Spleen (tissue), 7 donors: ENCODE data around the gene ZNF205.

Experiments used
- POLR2A ChIP-seq, 3 donors: fragments of 450-650 bp; IDR thresholded peaks; one replicate each; pipeline ENCODE4 v1.5.1; 2017; ENCODE audit warnings: antibody characterized with exemption in 3 of 3, mild to moderate bottlenecking in 1 of 3
- POLR2AphosphoS5 ChIP-seq, 3 donors: sonication (generic); formaldehyde crosslinking; IDR thresholded peaks; one replicate each; pipeline ENCODE4 v1.5.1; 2017; ENCODE audit warnings: antibody characterized with exemption in 3 of 3
- TF ChIP-seq, protein P1 (sequence below), 11 experiments: fragments of 200-600 bp in 7 of 11; fragments of 450-650 bp in 4 of 11; sonication (generic) in 4 of 11; IDR thresholded peaks in 8 of 11; conservative IDR thresholded peaks in 3 of 11; 1 replicate in 7 of 11; 2 replicates in 4 of 11; pipeline versions ENCODE4 v1.4.0 to v1.8.0; 2016 to 2021; ENCODE audit warnings: antibody characterized with exemption in 11 of 11, inconsistent platforms in 4 of 11, mild to moderate bottlenecking in 1 of 11
- donor health status: DM: no; HTN: no; CAD: no; lungs with moderate emphysema.
- donor health status: DM: no; HTN: no; CAD: no.
- donor health status: DM: no; HTN: no; CAD: no.

- TF ChIP-seq, protein P1, sequence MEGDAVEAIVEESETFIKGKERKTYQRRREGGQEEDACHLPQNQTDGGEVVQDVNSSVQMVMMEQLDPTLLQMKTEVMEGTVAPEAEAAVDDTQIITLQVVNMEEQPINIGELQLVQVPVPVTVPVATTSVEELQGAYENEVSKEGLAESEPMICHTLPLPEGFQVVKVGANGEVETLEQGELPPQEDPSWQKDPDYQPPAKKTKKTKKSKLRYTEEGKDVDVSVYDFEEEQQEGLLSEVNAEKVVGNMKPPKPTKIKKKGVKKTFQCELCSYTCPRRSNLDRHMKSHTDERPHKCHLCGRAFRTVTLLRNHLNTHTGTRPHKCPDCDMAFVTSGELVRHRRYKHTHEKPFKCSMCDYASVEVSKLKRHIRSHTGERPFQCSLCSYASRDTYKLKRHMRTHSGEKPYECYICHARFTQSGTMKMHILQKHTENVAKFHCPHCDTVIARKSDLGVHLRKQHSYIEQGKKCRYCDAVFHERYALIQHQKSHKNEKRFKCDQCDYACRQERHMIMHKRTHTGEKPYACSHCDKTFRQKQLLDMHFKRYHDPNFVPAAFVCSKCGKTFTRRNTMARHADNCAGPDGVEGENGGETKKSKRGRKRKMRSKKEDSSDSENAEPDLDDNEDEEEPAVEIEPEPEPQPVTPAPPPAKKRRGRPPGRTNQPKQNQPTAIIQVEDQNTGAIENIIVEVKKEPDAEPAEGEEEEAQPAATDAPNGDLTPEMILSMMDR (IDR thresholded peaks at IDR 0.05 in 8 of 11, conservative IDR thresholded peaks at IDR 0.05 in 3 of 11), result peak in 9 of 11 experiments; percentile 12 to 68 (median 45)
- TF ChIP-seq POLR2AphosphoS5 (IDR thresholded peaks at IDR 0.05), result no peak
- TF ChIP-seq POLR2A (IDR thresholded peaks at IDR 0.05), result no peak
These were observed 11.2 kb upstream of the ZNF205 start for GRCh38 chr16:3101018-3101840.
